Activated T-helper 1 cell treated with Interleukin-2 at 50 U/mL for 16 hours (primary cell): Measurements from ENCODE around the gene APIP.

Experiments
- DNase-seq: peaks from one replicate; pipeline ENCODE4 v3.0.0-alpha.2; 2020; ENCODE audit warnings: low read depth

The APIP gene, protein sequence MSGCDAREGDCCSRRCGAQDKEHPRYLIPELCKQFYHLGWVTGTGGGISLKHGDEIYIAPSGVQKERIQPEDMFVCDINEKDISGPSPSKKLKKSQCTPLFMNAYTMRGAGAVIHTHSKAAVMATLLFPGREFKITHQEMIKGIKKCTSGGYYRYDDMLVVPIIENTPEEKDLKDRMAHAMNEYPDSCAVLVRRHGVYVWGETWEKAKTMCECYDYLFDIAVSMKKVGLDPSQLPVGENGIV

DNA sequence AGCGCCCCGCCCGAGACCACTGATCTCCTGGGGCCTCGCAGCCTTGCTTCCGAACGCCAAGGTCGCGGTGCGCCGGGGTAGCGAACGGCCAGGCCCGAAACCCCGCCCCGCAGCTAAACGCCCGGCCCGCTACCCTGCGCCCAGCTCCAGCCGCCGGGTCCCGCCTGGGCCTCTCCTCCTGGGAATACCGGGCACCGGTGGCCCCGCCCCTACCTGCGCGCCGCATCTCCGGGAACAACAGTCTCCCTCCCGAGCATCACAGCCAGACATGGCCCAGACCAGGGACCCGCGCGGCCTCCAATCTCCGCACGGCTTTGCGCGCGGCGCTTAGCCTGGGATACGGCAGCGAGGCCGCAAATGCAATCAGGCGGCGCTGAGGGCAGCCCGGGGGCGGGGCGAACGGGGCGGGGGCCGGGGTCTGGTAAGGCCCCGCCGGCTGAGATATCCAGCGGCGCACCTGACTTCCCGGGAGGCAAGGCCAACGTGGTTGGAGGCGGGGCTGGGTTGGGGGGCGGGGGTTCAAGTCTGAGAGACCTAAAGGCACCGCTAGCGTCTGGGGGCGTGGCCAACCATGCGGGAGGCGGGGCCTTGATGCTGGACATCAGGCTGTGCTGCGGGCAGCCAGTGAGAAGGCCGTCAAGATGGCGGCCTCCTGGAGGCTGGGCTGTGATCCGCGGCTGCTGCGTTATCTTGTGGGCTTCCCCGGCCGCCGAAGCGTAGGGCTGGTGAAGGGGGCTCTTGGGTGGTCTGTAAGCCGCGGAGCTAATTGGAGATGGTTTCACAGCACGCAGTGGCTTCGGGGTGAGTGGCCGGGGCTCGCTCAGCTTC is at the start of gene APIP, which contains the start of gene PDHX:
Gene APIP (minus strand): TSS at position 365 of the 828 bp plus-strand sequence. CDS start 95 bp downstream, at position 270.
Gene PDHX (plus strand): TSS at position 604 of the 828 bp plus-strand sequence. CDS start 38 bp downstream, at position 642.
- DNase-seq: peak; percentile 93

DNA sequence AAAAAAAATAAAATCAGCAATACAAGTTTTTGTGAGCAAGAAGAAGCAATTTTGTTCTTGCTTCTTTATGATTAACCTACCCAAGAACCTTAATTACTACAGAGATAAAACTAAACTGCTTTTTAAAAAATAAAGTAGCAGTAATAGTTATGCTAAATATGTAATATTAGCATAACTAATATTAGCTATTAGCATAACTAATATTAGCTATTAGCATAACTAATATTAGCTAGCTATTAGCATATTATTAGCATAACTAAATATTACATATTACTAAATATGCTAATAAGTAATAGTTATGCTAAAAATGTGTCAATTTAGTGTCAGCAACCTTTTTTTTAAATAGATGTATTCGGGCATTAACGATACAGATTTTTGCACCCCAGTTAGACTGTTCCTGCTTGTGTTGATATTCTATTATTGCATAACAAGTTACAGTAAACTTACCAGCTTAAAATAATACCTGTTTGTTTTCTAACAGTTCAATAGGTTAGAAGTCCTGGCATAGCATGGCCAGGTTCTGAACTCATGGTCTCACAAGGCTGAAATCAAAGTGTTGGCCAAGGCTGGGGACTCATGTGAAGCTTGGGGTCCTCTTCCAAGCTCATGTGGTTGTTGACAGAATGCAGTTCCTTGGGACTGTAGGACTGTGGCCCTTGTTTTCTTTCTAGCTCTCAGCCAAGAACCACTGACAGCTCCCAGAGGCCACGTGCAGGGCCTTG is 48.6 kb upstream of the APIP start:
- DNase-seq: no peak

DNA sequence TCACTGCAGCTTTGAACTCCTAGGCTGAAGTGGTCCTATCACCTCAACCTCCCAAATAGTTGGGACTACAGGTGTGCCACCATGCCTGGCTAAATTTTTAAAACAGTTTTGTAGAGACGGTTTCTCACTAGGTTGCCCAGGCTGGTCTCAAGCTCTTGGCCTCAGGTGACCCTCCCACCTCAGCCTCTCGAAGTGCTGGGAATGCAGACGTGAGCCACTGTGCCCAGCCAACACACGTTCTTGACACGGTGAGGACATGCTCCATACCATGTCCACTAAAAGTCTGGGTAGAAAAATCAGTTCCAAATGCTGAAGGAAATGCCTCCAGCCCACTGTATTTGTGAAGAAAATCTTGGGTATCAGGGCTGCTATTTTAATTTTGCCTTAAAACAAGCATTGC is 47.2 kb upstream of the APIP start:
- no peak for DNase-seq

DNA sequence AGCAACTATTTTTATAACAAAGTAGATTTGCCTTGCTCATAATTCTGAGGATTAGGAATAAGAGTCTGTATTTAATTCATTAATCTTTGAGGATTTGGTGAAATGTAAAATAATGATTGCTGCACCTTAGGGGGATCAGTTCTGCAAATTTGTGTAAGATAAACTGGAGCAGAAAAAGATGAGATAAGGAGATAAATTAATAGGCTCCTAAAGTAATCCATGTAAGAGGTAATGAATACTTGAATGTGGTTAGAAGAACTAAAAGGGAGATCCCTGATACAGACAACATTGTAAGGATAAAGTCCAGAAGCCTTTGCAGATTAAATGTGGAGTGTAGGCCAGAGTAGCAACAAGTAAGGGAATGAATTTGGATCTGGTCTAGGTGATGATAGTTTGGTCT is 45.9 kb upstream of the APIP start:
- no peak for DNase-seq

DNA sequence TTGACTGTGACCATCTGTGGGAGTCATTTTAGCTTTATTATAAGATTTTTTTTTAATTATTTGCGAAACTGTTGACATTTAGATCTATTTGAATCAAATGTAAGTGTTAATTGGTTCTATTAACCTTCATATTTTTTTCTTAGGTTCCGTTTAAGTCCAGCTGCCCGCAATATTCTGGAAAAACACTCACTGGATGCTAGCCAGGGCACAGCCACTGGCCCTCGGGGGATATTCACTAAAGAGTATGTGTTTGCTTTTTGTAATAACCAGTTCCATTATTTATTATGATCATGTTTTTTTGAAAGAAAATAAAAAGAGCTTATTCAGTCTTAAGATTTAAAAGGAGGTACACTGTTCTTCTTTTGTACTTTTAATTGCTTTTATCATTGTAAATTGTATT is 44.1 kb upstream of the APIP start:
- no peak for DNase-seq

DNA sequence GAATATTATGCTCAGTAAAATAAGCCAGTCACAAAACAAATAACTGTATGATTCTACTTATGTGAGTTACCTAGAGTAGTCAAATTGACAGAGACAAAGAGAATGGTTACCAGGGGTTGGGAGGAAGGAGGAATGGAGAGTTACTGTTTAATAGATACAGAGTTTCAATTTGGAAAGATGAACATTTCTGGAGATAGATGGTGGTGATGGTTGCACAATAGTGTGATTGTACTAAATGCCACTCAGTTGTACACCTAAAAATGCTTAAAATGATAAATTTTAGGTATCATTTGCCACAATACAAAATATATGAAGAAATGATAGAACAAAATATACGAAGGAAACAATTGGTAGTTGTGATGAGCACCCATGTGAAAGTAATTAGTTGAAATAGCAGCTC is 43.6 kb upstream of the APIP start:
- no peak for DNase-seq

DNA sequence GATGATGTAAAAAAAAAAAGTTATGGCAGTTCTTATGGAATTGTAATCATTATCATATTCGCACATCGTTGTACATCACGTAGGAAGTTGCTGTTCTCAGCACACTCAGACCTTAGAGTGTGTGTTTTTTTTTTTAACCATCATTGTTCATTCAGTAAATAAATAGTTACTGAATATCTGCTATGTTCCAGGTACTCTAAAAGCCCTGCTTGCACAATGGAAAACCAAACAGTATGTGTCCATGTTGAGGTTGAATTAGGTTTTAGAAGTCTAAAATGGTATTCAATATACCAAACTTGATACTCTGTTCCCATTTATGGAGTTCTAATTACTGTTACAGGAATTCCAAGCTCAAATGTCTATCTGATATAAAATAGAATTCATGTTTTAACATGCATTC is 41.4 kb upstream of the APIP start:
- DNase-seq: no peak

DNA sequence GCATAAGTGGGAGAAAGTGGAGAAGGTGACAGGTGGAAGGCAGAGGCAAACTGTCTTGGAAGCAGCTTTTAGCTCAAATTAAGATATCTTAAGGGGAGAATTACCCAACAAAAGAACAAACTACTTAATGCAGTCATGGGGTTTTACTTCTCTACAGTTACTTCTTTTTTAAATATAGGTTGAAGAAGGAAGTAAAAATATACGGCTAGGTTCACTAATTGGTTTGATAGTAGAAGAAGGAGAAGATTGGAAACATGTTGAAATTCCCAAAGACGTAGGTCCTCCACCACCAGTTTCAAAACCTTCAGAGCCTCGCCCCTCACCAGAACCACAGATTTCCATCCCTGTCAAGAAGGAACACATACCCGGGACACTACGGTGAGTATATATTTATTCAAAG is 41.0 kb upstream of the APIP start:
- no peak for DNase-seq

DNA sequence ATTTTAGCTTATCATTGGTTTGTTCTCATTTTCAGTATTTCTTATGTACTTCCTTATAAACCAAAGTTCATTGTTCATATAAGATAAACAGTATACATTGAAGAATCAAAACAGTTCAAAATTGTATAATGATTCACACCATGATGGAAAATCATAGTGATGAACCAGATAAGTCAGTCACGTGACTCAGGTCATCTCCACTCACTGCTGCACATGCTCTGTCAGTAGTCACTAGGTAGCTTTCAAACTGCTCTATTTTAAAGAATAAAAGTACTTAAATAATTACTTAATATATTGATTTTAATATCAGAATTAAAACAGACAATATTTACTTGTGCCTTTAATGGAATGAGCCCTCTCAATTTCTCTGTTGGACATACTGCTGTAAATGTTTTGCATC is 37.8 kb upstream of the APIP start:
- DNase-seq: no peak

DNA sequence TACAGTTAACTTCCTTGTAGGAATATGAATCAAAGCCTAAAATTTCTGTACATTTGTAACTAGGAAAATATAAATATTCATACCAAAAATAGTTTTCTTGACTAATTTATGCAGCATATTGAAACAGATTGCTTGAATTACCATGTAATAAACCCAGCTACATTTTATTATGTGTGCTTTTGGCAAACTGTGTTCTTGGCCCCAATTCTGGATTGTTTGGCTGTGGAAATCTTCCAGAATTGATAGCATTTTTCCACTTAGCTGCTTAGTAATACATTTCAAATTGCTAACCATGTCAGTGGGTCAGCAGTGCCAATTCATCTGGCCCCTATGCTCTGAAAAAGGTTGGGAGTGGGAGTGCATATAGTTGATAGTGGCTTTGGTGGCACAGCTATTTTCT is 32.5 kb upstream of the APIP start:
- DNase-seq: no peak

DNA sequence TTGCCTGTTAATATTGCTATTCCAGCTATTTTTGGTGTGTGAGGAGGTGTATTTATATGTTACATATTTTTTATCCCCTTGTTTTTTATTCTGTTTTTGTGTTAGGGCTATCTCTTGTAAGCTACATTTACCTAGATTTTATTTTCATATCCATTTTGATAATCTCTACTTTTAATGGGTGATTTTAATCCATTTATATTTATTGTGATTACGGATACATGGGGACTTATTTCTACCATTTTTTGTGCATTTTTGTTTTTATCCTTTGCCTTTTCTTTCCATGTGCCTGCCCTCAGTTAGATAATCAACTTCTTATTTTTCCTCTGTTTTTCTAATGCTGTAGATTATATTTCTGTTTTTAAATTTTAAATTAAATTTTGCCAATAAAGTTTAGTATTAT is 28.5 kb upstream of the APIP start:
- no peak for DNase-seq

DNA sequence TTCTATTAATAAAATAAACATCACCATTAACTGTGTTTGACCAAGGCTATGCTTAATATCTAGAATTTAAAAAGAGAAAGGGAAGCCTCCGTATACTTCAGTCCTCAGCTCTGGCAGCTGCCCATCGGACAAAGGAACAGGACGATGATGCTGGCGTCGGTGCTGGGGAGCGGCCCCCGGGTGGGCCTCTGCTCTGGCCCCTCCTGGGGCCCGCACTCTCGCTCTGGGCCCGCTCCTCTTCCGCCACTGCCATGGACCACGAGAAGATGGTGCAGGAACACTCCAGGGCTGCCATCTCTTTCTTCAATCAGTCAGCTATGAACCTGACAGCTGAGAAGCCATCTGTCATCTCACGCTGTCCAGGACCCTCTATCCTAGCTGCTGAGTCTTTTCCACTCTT is 25.5 kb upstream of the APIP start:
- no peak for DNase-seq

DNA sequence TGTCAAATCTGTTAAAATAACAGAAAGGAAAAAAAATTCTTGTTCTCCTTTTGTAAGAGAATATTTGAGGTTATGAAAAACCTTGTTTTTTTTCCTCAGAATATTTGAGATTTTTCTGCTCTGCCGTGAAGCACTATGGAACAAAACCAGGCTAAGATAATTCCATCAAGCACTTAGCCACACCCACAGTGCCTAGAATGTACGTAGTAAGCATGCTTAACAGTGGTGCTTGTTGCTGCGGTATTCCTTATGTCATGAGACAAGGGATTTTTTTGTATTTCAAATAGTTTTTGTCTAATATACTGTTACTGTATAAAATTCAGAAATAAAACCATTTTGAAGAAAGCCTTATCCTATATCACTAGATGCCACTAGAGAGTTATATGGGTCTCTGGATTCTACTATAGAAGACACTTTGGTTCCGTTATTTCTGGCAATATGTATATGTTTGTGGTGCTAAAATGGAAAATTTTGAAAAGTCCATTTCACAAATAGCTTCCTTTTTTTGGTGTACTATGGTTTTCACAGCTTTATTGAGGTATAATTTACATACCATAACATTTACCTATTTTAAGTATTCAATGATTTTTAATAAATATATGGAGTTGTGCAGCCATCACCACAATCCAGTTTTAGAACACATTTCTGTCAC is 24.0 kb upstream of the APIP start:
- no peak for DNase-seq

DNA sequence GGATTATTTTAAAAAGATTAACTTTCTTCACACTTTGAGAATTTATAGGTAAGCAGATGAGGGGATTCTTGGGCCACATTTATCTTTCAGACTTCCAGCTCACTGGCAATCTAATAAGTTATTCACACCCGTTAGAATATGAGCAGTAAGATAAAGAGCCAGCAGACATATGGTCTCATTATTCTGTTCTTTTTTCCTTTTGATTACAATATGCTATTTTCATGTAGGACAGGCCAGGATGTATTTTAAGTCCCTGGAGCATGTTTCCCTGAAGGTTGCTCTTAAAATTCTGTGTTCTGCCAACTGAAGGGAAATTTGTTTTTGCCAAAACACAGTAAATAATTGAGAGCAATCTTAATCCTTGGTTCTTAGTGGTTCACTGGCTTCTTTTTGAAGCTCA is 22.4 kb upstream of the APIP start:
- DNase-seq: no peak

DNA sequence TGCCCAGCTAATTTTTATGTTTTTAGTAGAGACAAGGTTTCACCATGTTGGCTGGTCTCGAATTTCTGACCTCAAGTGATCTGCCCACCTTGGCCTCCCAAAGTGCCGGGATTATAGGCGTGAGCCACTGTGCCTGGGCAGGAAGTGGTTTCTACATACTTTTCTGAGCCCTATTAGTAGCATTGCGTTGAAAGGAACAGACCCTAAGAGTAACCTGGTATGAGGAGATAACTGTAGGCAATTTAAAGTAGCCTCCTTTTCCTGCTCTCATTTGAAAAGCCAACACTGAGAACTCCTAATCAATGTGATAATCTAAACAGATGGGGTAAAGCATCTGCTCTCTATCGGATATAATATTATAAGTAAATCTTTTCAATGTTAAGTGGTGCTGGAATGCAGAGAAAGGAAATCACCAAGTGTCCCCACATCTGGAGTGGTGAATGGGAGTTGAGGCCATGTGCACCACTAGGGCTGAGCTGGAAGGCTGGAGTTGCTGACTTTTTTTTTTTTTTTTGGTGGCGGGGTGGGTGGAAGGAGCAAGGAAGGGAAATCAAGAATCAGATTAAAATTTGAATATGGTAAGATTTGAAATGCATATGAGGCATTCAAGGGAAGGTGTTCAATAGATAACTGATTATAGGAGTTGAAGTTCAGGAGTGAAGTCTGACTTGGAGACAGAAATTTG is 20.9 kb upstream of the APIP start:
- DNase-seq: no peak

DNA sequence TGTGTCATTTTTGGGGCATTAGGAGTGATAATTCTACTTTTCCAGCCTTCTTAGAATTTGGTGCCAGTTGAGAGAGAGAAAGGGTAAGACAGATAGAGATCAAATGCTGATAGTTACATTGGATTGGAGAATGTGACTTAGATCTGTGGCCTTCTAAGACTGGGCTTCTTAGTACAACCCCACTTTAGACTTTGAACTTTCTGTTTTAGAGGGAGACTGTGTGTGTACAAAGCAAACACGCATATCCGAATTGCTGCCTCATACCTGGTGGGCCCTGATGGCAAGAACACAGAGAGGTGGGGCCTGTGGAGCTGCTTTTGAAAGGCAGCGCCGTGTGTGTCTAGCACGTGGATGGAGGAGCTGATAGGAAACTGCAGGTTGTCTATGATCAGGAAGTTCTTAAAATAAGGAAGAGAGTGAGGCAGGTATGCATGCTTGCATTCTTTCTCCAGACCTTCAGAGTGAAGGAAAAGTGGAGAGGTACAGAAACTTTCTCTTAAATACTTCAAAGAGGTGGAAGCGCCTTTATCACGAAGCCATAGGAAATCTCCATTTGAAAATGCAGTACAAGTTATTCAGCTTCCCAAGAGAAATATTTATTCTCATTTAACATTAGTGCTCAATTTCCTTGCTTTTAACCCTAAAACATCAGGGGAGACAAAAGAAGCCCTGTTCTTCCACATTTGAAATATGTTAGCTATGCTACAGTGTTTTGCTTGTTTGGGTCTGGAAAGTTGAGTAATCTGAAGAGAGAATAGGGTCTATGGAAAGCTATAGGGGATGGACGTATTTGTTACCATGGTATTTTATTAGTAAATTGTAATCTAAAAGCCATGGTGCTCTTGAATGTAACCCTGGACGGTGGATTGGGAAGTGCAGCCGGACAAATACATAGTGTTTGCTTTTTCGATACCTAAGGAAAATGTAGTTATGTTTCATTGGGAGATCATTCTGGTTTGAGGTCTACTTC is 13.9 kb upstream of the APIP start:
- DNase-seq: no peak

DNA sequence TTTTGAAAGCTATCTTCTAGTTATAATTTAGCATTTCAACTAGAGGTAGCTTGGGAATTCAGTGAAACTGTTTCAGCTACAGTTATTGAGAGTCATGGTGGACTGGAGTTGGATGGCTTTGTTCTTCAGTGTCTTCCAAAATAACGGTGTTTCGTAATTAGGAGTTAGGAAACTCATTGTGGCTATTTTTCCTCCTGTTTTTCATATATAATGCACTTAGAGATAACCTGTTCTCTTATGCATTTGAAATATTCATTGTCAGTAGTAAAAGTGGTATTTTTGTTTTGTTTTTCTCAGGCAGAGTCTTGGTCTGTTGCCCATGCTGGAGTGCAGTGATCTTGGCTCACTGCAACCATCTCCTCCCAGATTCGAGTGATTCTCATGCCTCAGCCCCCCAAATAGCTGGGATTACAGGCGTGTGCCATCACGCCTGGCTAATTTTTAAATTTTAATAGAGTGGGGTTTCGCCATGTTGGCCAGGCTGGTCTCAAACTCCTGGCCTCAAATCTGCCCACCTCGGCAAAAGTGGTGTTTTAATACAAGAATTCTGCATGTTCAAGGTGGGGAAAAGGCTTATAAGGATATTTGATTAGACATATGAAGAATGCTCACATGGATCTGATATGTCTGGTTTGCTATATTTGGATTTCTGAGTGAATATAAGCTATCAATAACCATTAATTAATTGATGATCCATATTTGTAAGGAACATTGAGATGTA is 12.9 kb upstream of the APIP start:
- DNase-seq: no peak

DNA sequence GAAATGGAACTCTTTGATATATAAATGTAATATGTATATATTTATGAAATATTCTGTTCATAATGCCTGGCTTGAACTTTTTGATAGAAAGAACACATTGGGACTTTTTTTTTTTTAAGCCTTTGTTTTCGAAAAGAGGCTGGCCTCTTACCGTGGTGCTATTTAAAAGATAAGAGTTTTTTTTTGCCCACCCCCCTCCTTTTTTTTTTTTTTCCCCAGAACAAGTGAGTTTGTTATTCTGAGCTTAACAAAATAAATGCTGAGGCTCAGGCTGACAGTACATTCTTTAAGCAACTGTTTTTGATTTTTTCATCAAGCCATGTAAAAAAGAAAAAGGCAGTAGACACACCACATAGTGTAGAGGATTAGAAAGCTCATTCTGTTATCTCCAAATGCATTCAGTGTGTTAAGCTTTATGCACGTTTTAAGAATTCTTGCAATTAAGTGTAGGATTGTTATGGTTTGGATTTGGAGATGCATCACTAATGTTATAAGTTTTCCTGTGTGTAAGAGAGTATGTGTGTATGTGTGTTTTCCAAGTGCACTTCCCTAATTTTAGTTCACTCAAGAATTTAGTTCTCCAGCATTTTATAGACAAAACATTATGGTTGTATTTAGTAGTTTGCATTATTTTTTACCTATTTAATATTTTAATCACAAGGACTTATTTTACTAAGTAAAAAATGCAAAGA is 12.2 kb upstream of the APIP start:
- no peak for DNase-seq

DNA sequence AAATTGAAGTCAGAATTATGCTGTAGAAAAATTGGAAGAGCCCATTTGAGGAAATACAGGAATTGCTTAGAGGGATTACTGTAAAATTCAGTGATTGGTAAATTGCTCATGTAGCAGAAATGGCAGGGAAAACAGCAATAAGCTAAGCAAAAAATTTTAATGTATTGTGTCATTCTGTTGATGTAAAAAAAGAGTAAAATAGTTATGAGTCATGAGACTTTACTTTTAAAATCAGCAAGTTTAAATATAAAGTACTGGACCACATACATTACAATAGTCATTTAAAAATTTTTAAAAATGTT is 10.6 kb upstream of the APIP start:
- no peak for DNase-seq
